GM18873 (cell line): ENCODE measurements around the gene GNAQ.
"Not testable (repeated sequence)": the region's sequence is repeated elsewhere in the genome, so short reads cannot be mapped to it uniquely, and the experiment has no call there.

Experiments
- ATAC-seq: cut with Tn5 transposase; IDR thresholded peaks from one replicate; pipeline ENCODE4 v1.9.1; 2021; ENCODE audit warnings: mild to moderate bottlenecking, moderate library complexity, moderate number of reproducible peaks; ENCODE audit not compliant: unreplicated experiment, low FRiP score

GNAQ gene

GRCh38 chr9:77719321-77719720 is 312.3 kb downstream of the GNAQ start:
- ATAC-seq = no peak

- ATAC-seq = not testable (repeated sequence)
These were observed 313.3 kb downstream of the GNAQ start for GRCh38 chr9:77718298-77718640.

- not testable (repeated sequence) for ATAC-seq
These were observed 313.9 kb downstream of the GNAQ start for GRCh38 chr9:77717608-77718297.

- no peak for ATAC-seq
These were observed 317.5 kb downstream of the GNAQ start for GRCh38 chr9:77714077-77714549.

GRCh38 chr9:77712533-77713130 is 319.0 kb downstream of the GNAQ start:
- no peak for ATAC-seq

- no peak for ATAC-seq
These were observed 320.5 kb downstream of the GNAQ start for GRCh38 chr9:77710965-77711648.

- ATAC-seq = no peak
These were observed 321.3 kb downstream of the GNAQ start for GRCh38 chr9:77710316-77710715.

GRCh38 chr9:77708064-77708815 is 323.4 kb downstream of the GNAQ start:
- ATAC-seq = no peak

GRCh38 chr9:77707383-77708063 is 324.1 kb downstream of the GNAQ start:
- ATAC-seq = no peak

- no peak for ATAC-seq
These were observed 326.0 kb downstream of the GNAQ start for GRCh38 chr9:77705636-77706035.

- not testable (repeated sequence) for ATAC-seq
These were observed 328.9 kb downstream of the GNAQ start for GRCh38 chr9:77702521-77703390.

- ATAC-seq = no peak
These were observed 334.2 kb downstream of the GNAQ start for GRCh38 chr9:77697238-77697984.

- ATAC-seq = not testable (repeated sequence)
These were observed 340.9 kb downstream of the GNAQ start for GRCh38 chr9:77690723-77691122.

GRCh38 chr9:77690119-77690518 is 341.5 kb downstream of the GNAQ start:
- ATAC-seq = not testable (repeated sequence)

GRCh38 chr9:77687737-77688136 is 343.9 kb downstream of the GNAQ start:
- not testable (repeated sequence) for ATAC-seq

- ATAC-seq = no peak
These were observed 351.0 kb downstream of the GNAQ start for GRCh38 chr9:77680581-77680980.

- no peak for ATAC-seq
These were observed 351.8 kb downstream of the GNAQ start for GRCh38 chr9:77679661-77680368.

GRCh38 chr9:77679088-77679487 is 352.5 kb downstream of the GNAQ start:
- no peak for ATAC-seq
